Measurements from ENCODE around the gene MGAT5.
"Not testable (repeated sequence)": the region's sequence is repeated elsewhere in the genome, so short reads cannot be mapped to it uniquely, and the experiment has no call there.

MGAT5 gene

GRCh38 chr2:134283661-134284060 lies 29.8 kb downstream of the MGAT5 start:
- Histone ChIP-seq H3K9me3 (ENCODE audit: control insufficient read depth in 1 of 2, low read length in 2 of 2) (no peaks in the 10 kb centered on the region), H3K4me1 (ENCODE audit: control insufficient read depth in 1 of 2, insufficient read depth in 2 of 2, low read length in 2 of 2) (no peaks in the 10 kb centered on the region), H3K4me3 (ENCODE audit: low read depth in 1 of 2, low read length in 2 of 2) (no peak overlapping the region), H3K27ac (ENCODE audit: low read depth, low read length) (no peak overlapping the region), H3K36me3 (ENCODE audit: control insufficient read depth in 1 of 2, insufficient read depth in 2 of 2, low read length in 2 of 2) (peaks cover 0 to 14% of the 10 kb centered on the region in 2 donors), H3K27me3 (ENCODE audit: control insufficient read depth in 1 of 2, insufficient read depth in 2 of 2, low read length in 2 of 2) (no peaks in the 10 kb centered on the region), H3K9ac (ENCODE audit: low read depth in 1 of 2, low read length in 2 of 2) (no peak overlapping the region)

DNA sequence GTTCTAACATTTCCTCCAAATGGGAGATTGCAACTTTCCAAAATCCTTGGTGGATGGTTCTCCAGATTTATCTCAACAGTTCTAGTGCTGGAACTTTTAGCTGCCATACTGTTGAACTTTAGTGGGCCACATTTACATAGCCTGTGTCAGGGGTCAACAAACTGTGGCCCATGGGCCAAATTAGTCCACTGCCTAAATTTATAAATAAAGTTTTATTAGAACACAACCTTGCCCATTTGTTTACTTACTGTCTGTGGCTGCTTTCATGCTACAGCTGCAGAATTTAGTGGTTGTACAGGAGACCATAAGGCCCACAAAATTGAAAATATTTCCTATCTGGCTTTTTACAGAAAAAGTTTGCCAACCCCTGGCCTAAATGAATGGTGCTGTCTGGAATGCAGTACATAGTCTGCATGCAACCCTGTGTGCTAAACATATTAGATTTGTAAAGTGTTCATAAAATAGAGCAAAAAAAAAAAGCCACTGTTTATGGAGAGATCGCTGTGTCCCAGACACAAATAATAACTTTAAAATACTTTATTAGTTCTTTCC lies 30.3 kb downstream of the MGAT5 start:
- H3K27ac ChIP-seq (ENCODE audit: low read depth, low read length): no peak overlapping the region
- H3K27me3 ChIP-seq (ENCODE audit: control insufficient read depth in 1 of 2, insufficient read depth in 2 of 2, low read length in 2 of 2): no peaks in the 10 kb centered on the region
- H3K36me3 ChIP-seq (ENCODE audit: control insufficient read depth in 1 of 2, insufficient read depth in 2 of 2, low read length in 2 of 2): peaks cover 0 to 11% of the 10 kb centered on the region in 2 donors
- no peak overlapping the region for H3K4me3 ChIP-seq (ENCODE audit: low read depth in 1 of 2, low read length in 2 of 2)
- no peaks in the 10 kb centered on the region for H3K9me3 ChIP-seq (ENCODE audit: control insufficient read depth in 1 of 2, low read length in 2 of 2)
- peaks cover 0 to 4% of the 10 kb centered on the region in 2 donors for H3K4me1 ChIP-seq (ENCODE audit: control insufficient read depth in 1 of 2, insufficient read depth in 2 of 2, low read length in 2 of 2)
- no peak overlapping the region for H3K9ac ChIP-seq (ENCODE audit: low read depth in 1 of 2, low read length in 2 of 2)

- H3K27ac ChIP-seq (ENCODE audit: low read depth, low read length): no peak overlapping the region
- peaks cover 7 to 14% of the 10 kb centered on the region in 2 donors for H3K4me1 ChIP-seq (ENCODE audit: control insufficient read depth in 1 of 2, insufficient read depth in 2 of 2, low read length in 2 of 2)
- H3K27me3 ChIP-seq (ENCODE audit: control insufficient read depth in 1 of 2, insufficient read depth in 2 of 2, low read length in 2 of 2): no peaks in the 10 kb centered on the region
- no peaks in the 10 kb centered on the region for H3K9me3 ChIP-seq (ENCODE audit: control insufficient read depth in 1 of 2, low read length in 2 of 2)
- no peak overlapping the region for H3K9ac ChIP-seq (ENCODE audit: low read depth in 1 of 2, low read length in 2 of 2)
- no peak overlapping the region for H3K4me3 ChIP-seq (ENCODE audit: low read depth in 1 of 2, low read length in 2 of 2)
- H3K36me3 ChIP-seq (ENCODE audit: control insufficient read depth in 1 of 2, insufficient read depth in 2 of 2, low read length in 2 of 2): no peaks in the 10 kb centered on the region
Observed at GRCh38 chr2:134287323-134287722, 33.5 kb downstream of the MGAT5 start.

DNA sequence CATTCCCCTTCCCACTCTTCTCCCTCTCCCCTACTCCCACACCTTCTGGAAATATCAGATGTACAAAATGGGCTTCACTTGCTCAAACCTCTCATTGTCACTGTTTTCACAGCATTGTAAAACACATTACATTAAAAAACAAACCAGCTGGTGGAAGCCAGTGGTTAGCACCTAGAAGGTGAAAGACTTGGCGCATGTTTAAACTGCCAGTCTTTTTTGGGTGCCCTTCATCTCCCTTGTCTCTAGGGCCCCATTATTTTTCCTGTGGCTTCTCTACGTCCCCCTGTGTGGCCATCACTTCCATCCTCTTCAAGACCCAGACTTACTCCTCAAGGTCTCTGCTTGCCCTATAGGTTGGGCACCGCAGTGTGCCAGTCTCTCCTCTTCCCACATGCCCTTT lies 34.9 kb downstream of the MGAT5 start:
- Histone ChIP-seq H3K4me1 (ENCODE audit: control insufficient read depth in 1 of 2, insufficient read depth in 2 of 2, low read length in 2 of 2) (peaks cover 7 to 15% of the 10 kb centered on the region in 2 donors), H3K9ac (ENCODE audit: low read depth in 1 of 2, low read length in 2 of 2) (no peak overlapping the region), H3K36me3 (ENCODE audit: control insufficient read depth in 1 of 2, insufficient read depth in 2 of 2, low read length in 2 of 2) (peaks cover 0 to 7% of the 10 kb centered on the region in 2 donors), H3K27ac (ENCODE audit: low read depth, low read length) (no peak overlapping the region), H3K27me3 (ENCODE audit: control insufficient read depth in 1 of 2, insufficient read depth in 2 of 2, low read length in 2 of 2) (no peaks in the 10 kb centered on the region), H3K9me3 (ENCODE audit: control insufficient read depth in 1 of 2, low read length in 2 of 2) (no peaks in the 10 kb centered on the region), H3K4me3 (ENCODE audit: low read depth in 1 of 2, low read length in 2 of 2) (no peak overlapping the region)

- no peak overlapping the region for H3K9ac ChIP-seq (ENCODE audit: low read depth in 1 of 2, low read length in 2 of 2)
- H3K4me1 ChIP-seq (ENCODE audit: control insufficient read depth in 1 of 2, insufficient read depth in 2 of 2, low read length in 2 of 2): peaks cover 7 to 15% of the 10 kb centered on the region in 2 donors
- no peak overlapping the region for H3K27ac ChIP-seq (ENCODE audit: low read depth, low read length)
- no peaks in the 10 kb centered on the region for H3K9me3 ChIP-seq (ENCODE audit: control insufficient read depth in 1 of 2, low read length in 2 of 2)
- H3K36me3 ChIP-seq (ENCODE audit: control insufficient read depth in 1 of 2, insufficient read depth in 2 of 2, low read length in 2 of 2): peaks cover 0 to 8% of the 10 kb centered on the region in 2 donors
- no peak overlapping the region for H3K4me3 ChIP-seq (ENCODE audit: low read depth in 1 of 2, low read length in 2 of 2)
- no peaks in the 10 kb centered on the region for H3K27me3 ChIP-seq (ENCODE audit: control insufficient read depth in 1 of 2, insufficient read depth in 2 of 2, low read length in 2 of 2)
Observed at GRCh38 chr2:134289225-134289624, 35.4 kb downstream of the MGAT5 start.

DNA sequence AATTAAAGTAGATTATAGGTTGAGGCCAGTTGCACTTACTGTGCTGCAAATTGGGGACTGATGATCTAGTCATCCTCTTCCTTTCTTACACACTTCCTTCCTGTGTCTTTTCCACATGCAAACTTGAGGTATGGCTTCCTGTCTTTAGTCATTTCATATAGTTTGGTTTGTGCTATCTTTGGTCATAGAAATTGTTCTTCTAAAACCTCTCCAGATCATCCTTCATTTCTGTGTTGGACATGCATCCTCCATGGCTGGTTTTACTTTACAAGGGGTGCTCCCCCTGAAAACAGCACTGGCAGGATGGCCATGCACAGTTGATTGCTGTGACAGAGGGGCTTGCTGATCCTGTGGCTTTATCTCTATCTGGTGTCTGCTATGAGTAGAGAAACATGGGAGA lies 36.5 kb downstream of the MGAT5 start:
- no peaks in the 10 kb centered on the region for H3K9me3 ChIP-seq (ENCODE audit: control insufficient read depth in 1 of 2, low read length in 2 of 2)
- H3K27me3 ChIP-seq (ENCODE audit: control insufficient read depth in 1 of 2, insufficient read depth in 2 of 2, low read length in 2 of 2): no peaks in the 10 kb centered on the region
- no peak overlapping the region for H3K9ac ChIP-seq (ENCODE audit: low read depth in 1 of 2, low read length in 2 of 2)
- H3K36me3 ChIP-seq (ENCODE audit: control insufficient read depth in 1 of 2, insufficient read depth in 2 of 2, low read length in 2 of 2): peaks cover 0 to 8% of the 10 kb centered on the region in 2 donors
- H3K27ac ChIP-seq (ENCODE audit: low read depth, low read length): no peak overlapping the region
- peaks cover 7 to 15% of the 10 kb centered on the region in 2 donors for H3K4me1 ChIP-seq (ENCODE audit: control insufficient read depth in 1 of 2, insufficient read depth in 2 of 2, low read length in 2 of 2)
- no peak overlapping the region for H3K4me3 ChIP-seq (ENCODE audit: low read depth in 1 of 2, low read length in 2 of 2)

DNA sequence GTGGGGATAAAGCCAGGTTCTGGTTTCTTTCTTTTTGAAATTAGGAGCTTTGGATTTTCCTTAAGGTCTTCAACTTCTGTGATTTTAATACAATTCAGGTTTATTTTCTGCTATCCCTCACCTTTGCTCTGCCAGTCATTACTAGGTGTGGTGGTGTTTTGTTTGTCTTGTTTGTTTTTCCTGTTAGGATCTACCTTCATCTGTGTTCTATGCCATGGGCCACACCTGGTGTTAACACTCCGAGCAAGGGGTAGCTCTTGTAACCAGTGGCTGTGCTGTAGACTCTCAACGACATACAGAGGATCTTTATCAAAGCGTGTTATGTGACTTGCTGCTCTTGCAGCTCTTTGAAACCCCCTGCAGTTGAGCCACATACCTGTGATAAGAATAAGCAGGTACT lies 38.6 kb downstream of the MGAT5 start:
- H3K4me1 ChIP-seq (ENCODE audit: control insufficient read depth in 1 of 2, insufficient read depth in 2 of 2, low read length in 2 of 2): peaks cover 7 to 15% of the 10 kb centered on the region in 2 donors
- no peak overlapping the region for H3K9ac ChIP-seq (ENCODE audit: low read depth in 1 of 2, low read length in 2 of 2)
- peaks cover 0 to 8% of the 10 kb centered on the region in 2 donors for H3K36me3 ChIP-seq (ENCODE audit: control insufficient read depth in 1 of 2, insufficient read depth in 2 of 2, low read length in 2 of 2)
- H3K4me3 ChIP-seq (ENCODE audit: low read depth in 1 of 2, low read length in 2 of 2): no peak overlapping the region
- no peaks in the 10 kb centered on the region for H3K27me3 ChIP-seq (ENCODE audit: control insufficient read depth in 1 of 2, insufficient read depth in 2 of 2, low read length in 2 of 2)
- H3K9me3 ChIP-seq (ENCODE audit: control insufficient read depth in 1 of 2, low read length in 2 of 2): no peaks in the 10 kb centered on the region
- H3K27ac ChIP-seq (ENCODE audit: low read depth, low read length): no peak overlapping the region

- Histone ChIP-seq H3K9ac (ENCODE audit: low read depth in 1 of 2, low read length in 2 of 2) (no peak overlapping the region), H3K4me1 (ENCODE audit: control insufficient read depth in 1 of 2, insufficient read depth in 2 of 2, low read length in 2 of 2) (peaks cover 7 to 13% of the 10 kb centered on the region in 2 donors), H3K27me3 (ENCODE audit: control insufficient read depth in 1 of 2, insufficient read depth in 2 of 2, low read length in 2 of 2) (no peaks in the 10 kb centered on the region), H3K4me3 (ENCODE audit: low read depth in 1 of 2, low read length in 2 of 2) (no peak overlapping the region), H3K9me3 (ENCODE audit: control insufficient read depth in 1 of 2, low read length in 2 of 2) (no peaks in the 10 kb centered on the region), H3K36me3 (ENCODE audit: control insufficient read depth in 1 of 2, insufficient read depth in 2 of 2, low read length in 2 of 2) (peaks cover 0 to 8% of the 10 kb centered on the region in 2 donors), H3K27ac (ENCODE audit: low read depth, low read length) (no peak overlapping the region)
Observed at GRCh38 chr2:134293719-134294537, 40.1 kb downstream of the MGAT5 start.

GRCh38 chr2:134294598-134294997 lies 40.7 kb downstream of the MGAT5 start:
- not testable (repeated sequence) for H3K9ac ChIP-seq (ENCODE audit: low read depth in 1 of 2, low read length in 2 of 2); H3K4me3 ChIP-seq (ENCODE audit: low read depth in 1 of 2, low read length in 2 of 2); H3K4me1 ChIP-seq (ENCODE audit: control insufficient read depth in 1 of 2, insufficient read depth in 2 of 2, low read length in 2 of 2); H3K36me3 ChIP-seq (ENCODE audit: control insufficient read depth in 1 of 2, insufficient read depth in 2 of 2, low read length in 2 of 2); H3K27me3 ChIP-seq (ENCODE audit: control insufficient read depth in 1 of 2, insufficient read depth in 2 of 2, low read length in 2 of 2); H3K27ac ChIP-seq (ENCODE audit: low read depth, low read length); H3K9me3 ChIP-seq (ENCODE audit: control insufficient read depth in 1 of 2, low read length in 2 of 2)

DNA sequence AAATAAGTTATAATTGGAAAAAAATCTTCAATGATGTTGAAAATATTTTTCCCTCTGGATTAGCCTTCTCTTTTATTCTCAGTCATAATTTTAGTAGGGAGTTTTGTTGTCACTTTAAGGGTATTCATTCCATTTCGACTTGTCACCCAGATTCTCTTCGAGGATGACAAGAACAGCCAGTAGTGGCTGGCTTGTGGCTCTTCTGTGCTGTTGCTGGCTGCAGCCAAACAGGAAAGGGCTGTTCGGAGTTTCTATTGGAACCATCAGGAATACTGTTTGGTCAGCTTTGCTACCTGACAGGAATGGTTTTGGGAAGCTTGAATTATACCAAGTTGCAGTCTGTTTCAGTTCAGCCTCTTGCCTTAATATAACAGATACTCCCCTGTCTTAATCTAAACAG lies 41.6 kb downstream of the MGAT5 start:
- no peak overlapping the region for H3K4me3 ChIP-seq (ENCODE audit: low read depth in 1 of 2, low read length in 2 of 2)
- no peak overlapping the region for H3K9ac ChIP-seq (ENCODE audit: low read depth in 1 of 2, low read length in 2 of 2)
- H3K36me3 ChIP-seq (ENCODE audit: control insufficient read depth in 1 of 2, insufficient read depth in 2 of 2, low read length in 2 of 2): peaks cover 0 to 8% of the 10 kb centered on the region in 2 donors
- no peak overlapping the region for H3K27ac ChIP-seq (ENCODE audit: low read depth, low read length)
- no peaks in the 10 kb centered on the region for H3K9me3 ChIP-seq (ENCODE audit: control insufficient read depth in 1 of 2, low read length in 2 of 2)
- no peaks in the 10 kb centered on the region for H3K27me3 ChIP-seq (ENCODE audit: control insufficient read depth in 1 of 2, insufficient read depth in 2 of 2, low read length in 2 of 2)
- peaks cover 0 to 5% of the 10 kb centered on the region in 2 donors for H3K4me1 ChIP-seq (ENCODE audit: control insufficient read depth in 1 of 2, insufficient read depth in 2 of 2, low read length in 2 of 2)

All from duodenal mucosa (tissue), 2 donors.